Measurements from ENCODE around the gene RUNDC3A.
"Not testable (repeated sequence)": the region's sequence is repeated elsewhere in the genome, so short reads cannot be mapped to it uniquely, and the experiment has no call there.

Gene RUNDC3A

GRCh38 chr17:44321246-44322120 lies 13.1 kb downstream of the RUNDC3A start:
- no peak for DNase-seq

DNA sequence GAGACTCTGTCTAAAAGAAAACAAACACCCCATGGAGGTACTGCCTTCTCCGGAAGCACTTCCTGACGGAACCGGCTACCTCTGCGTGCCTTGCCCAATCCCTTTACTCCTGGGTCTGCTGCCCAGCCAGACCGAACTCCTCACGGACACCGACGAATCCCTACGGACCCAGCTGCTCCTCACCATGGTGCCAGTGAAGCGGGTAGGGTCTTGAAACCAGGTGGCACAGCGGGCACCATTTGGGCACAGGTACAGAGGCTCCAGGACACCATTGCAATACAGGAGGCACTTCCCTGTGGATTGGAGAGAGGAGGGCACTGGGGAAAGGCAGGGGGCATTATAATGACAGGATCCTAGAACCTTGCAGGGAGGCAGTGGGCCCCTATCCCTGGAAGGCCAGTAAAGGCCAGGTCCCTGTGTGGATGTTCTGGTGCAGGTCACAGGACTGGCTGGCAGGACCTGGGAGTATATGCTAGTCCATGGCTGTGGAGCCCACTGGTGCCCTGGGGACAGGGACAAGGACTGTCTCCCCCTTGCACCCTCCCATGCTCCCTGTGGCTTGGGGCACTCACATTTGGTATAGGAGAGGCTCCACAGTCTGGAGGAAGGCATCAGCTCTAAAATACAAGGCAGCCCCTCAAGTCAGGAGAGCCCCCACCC lies 14.0 kb downstream of the RUNDC3A start:
- DNase-seq, result no peak

DNA sequence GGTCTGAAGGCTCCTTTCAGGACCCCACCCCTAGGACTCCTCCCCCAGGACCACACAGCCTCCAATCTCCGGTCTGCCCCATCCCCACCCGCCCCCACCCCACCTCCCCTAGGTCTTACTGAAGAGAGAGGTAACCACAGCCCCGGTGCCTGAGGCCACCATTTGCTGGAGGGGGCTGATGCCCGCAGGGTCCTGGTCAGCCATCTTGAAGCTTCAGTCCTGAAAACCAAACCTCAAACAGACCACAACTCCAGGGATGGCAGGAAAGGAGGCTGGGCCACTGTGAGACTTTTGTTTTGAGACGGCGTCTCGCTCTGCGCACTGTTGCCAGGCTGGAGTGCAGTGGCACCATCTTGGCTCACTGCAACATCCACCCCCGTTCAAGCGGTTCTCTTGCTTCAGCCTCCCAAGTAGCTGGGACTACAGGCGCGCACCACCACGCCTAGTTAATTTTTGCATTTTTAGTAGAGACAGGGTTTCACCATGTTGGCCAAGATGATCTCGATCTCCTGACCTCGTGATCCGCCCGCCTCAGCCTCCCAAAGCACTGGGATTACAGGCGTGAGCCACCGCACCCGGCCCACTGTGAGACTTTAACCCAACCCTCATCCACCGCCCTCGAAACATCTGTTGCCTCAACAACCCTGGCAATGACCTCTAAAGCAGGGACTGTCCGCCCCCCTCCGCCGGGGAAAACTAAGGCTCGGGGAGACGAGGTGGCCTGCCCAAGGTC lies 15.1 kb downstream of the RUNDC3A start:
- no peak for DNase-seq

DNA sequence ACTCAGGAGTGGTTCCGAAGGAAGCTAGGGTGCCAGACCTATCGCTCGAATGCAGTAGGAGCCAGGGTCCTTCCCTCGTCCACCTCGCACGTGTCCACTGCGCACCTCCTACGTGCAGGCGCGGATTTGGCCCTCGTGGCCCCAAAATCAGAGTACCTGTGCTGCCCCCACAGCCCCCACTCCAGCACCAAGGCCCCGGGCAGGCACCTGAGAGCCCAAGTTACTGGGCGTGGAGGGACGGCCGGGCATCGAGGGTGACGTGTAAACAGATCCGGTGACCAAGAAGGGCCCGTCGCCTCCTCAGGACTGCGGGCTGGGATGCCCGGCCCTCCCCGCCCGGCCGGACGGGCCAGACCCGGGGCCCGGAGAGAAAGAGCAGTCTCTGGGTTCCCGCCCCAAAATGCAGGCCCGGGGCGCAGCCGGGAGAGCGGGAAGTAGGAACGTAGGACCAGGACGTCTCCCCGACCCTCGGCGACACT lies 15.7 kb downstream of the RUNDC3A start:
- peak; percentile 4 for DNase-seq

DNA sequence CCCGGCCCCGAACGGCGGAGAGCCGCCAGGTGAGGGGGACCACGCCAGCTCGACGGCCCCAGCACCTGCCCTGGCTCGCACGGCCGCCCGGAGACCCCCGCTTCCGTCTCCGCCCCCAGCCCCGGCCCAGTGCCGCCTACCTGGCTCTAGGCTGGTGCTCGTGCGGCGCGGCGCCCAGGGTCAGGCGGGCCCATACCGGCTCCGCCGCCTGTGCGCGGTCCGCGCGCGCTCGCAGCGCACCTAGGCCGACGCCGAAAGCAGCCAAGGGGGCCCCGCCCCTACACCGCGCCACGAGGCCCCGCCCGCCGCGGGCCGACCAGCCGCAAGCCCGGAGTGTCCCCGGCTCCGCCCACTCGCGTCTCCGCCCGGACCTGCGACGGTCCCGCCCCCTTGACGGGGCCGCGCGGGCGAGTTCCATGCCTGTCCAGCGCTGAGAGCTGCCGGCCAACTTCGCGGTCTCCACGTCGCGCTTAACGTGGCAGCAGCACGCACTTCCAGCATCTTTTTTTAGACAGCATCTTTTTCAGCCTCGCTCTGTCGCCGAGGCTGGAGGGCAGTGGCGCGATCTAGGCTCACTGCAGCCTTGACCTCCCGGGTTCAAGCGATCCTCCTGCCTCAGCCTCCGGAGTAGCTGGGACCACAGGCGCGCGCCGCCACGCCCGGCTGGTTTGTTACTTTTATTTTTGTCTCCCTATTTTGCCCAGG lies 16.3 kb downstream of the RUNDC3A start, which contains the start of gene SLC25A39:
Gene SLC25A39, minus strand, starts transcription at position 253 of the 705 bp plus-strand sequence. CDS start 1,261 bp downstream, outside the sequence.
- DNase-seq, result peak; percentile 78

DNA sequence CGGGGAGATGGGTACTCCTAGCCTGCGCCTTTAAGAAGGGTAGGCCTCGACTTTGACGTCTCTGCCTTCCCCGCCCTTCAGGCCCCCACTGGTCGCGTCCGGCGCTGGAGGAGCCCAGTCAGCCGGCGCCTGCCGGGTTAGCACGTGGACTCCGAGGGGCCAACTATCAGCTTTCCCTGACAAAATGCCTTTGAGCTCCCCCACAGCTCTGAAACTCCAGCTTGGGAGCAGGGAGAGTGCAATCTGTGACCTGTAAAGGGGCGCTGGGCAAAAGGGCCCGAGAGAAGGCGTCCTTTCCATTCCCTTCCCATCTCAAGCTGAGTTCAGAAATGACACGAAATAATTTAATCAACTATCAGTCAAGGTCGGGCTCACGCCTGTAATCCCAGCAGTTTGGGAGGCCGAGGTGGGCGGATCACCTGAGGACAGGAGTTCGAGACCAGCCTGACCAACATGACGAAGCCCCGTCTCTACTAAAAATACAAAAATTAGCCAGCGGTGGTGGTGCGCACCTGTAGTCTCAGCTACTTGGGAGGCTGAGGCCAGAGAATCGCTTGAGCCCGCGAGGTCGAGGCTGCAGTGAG lies 18.6 kb downstream of the RUNDC3A start:
- peak; percentile 31 for DNase-seq

GRCh38 chr17:44327715-44328449 lies 19.5 kb downstream of the RUNDC3A start:
- DNase-seq, result no peak

DNA sequence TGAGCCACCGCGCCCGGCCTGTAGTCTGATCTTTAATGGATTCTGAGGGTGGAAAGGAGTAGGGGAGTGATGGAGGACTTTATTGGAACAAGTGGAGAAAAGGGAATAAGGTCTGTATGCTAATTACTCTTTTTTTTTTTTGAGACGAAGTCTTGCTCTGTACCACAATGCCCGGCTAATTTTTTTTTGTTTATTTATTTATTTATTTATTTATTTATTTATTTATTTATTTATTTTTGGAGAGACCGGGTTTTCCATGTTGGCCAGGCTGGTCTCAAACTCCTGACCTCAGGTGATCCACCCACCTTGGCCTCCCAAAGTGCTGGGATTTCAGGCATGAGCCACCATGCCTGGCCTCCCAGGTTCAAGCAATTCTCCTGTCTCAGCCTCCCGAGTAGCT lies 21.1 kb downstream of the RUNDC3A start:
- DNase-seq, result not testable (repeated sequence)

GRCh38 chr17:44330263-44330662 lies 21.9 kb downstream of the RUNDC3A start:
- not testable (repeated sequence) for DNase-seq

DNA sequence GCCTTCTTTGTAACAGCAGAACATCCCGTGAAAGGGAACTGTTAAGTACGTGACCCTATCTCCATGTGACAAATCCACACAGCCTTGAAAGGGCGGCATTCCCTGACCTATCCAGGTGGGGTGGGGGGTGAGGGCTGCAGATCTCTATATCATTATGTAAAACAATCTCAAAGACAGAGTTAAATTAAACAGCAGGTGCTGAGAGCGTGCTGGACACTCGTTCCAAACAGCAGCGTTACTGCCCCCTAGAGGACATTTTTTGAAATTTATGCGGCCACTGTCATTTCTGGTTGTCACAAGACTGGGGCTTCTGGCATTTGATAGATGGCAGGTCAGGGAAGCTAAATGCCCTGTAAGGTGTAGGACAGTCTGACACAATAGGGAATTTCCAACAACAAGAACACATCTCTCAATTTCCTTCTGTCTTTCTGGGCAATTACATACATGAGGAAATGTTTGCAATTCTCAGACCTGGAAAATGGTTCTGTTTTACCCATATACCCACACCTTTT lies 22.9 kb downstream of the RUNDC3A start:
- DNase-seq, result peak; percentile 95

- DNase-seq, result no peak
Observed at GRCh38 chr17:44333371-44333770, 25.0 kb downstream of the RUNDC3A start.

- no peak for DNase-seq
Observed at GRCh38 chr17:44334315-44334714, 25.9 kb downstream of the RUNDC3A start.

- no peak for DNase-seq
Observed at GRCh38 chr17:44334727-44335126, 26.3 kb downstream of the RUNDC3A start.

DNA sequence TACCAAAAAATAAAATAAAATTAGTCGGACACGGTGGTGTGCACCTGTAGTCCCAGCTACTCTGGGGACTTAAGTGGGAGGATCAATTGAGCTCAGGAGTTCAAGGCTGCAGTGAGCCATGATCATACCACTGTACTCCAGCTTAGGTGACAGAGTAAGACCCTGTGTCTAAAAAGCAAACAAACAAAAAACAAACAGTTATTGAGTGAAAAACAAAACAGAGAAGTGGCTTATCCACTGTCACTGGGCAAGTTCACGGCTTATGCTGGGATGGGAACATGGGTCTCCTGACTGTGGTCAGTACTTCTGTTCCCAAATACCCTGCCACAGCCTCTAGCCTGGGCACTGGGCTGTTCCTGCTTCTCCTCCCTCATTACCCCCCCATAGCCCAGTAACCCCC lies 27.2 kb downstream of the RUNDC3A start:
- DNase-seq, result no peak

GRCh38 chr17:44335968-44336367 lies 27.6 kb downstream of the RUNDC3A start:
- no peak for DNase-seq

DNA sequence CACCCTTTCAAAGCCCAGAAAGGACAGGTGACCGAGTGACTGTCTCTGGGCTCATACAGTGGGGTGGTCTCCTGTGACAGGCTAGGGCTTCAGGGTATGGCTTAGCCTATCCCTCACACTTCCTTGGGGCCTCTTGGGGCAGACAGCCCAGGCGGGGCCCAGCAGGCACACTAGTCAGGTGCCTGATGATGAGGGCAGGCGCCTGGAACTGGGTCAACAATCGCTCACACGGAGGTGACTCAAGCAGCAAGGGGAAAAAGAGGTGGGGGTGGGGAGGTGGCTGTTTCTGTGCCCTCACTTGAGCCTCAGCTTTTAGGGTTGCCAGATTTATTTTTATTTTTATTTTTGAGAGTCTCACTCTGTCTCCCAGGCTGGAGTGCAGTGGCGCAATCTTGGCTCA lies 30.3 kb downstream of the RUNDC3A start:
- no peak for DNase-seq

DNA sequence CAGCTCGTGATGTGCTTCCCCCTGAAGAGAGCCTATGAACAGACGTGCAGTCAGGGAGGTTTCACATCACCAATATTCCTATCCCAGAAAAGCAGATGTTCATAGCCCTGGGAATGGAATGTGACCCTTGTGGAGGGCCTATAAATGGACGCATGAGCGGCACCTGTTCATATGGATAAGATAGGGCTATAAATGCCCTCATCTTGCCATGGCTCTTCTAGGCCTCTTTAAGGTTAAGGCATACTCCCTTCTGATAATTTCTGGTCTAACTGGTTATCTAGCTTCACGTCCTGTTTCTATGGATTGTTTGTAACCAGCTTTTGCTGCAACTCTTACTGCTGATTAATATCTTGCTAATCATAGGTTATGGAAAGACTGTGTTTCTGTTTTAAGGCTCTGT lies 32.2 kb downstream of the RUNDC3A start:
- DNase-seq, result not testable (repeated sequence)

- DNase-seq, result no peak
Observed at GRCh38 chr17:44343510-44344209, 35.3 kb downstream of the RUNDC3A start.

DNA sequence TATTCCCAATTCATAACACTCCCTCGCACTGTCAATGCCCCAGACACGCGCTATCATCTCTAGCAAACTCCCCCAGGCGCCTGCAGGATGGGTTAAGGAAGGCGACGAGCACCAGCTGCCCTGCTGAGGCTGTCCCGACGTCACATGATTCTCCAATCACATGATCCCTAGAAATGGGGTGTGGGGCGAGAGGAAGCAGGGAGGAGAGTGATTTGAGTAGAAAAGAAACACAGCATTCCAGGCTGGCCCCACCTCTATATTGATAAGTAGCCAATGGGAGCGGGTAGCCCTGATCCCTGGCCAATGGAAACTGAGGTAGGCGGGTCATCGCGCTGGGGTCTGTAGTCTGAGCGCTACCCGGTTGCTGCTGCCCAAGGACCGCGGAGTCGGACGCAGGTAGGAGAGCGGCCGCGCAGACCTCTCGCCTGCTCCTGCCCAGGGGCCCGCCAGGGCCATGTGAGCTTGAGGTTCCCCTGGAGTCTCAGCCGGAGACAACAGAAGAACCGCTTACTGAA lies 36.6 kb downstream of the RUNDC3A start, which contains the start of gene GRN:
Gene GRN, plus strand, starts transcription at position 364 of the 515 bp plus-strand sequence. CDS start 3,863 bp downstream, outside the sequence.
- peak; percentile 98 for DNase-seq

DNA sequence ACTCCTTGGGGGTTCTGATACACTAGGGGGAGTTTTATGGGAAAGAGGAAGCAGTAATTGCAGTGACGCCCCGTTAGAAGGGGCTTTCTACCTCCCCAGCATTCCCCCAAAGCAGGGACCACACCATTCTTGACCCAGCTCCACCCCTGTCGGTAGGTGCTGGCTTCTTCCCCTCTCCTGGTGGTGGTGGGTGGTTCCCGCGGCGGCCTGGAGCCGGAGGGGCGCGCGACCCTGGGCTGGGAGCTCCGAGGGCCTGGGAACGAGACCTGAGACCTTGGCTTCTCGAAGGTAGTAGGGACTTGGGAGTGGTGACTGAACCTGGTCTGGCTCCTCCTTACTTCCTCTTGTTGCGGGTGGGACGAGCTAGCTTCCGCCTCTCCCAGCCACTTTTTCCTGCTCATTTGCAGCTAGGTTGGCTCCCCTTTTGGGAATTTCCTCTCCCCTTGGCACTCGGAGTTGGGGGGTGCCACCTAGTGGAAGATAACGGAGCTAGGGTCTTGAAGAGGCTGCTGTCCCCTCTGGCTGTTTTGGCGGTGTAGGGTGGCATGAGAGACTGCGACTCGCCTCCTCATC lies 37.1 kb downstream of the RUNDC3A start:
- DNase-seq, result peak; percentile 49
